ENCODE data around the gene ABHD16B. TPM values are rescaled to one million over a fixed set of nuclear protein-coding genes. Genes with fewer than 3 reads are reported as not detected.

The ABHD16B gene
- total RNA-seq, 2 donors from 2014 or later, result not detected

GRCh38 chr20:63831646-63831992 is 29.7 kb upstream of the ABHD16B start:
- H3K27me3 ChIP-seq, result peaks cover 23% of the 10 kb centered on the region
- H3K9ac ChIP-seq (ENCODE audit: low read depth in 2 of 2, low read length in 2 of 2), result peak overlapping the region in 1 of 2 donors; percentile 43
- H3K36me3 ChIP-seq, result no peaks in the 10 kb centered on the region
- H3K4me1 ChIP-seq, result peaks cover 10% of the 10 kb centered on the region
- intact Hi-C loops (cut with DNase I), result no loop called here
- DNase-seq, result no peak
- no peaks in the 10 kb centered on the region for H3K9me3 ChIP-seq
- peak overlapping the region; percentile 35 for H3K4me3 ChIP-seq
- TF ChIP-seq CTCF (IDR thresholded peaks at IDR 0.05), result no peak
- peak overlapping the region; percentile 44 for H3K27ac ChIP-seq

- no peak for TF ChIP-seq CTCF (IDR thresholded peaks at IDR 0.05)
- Histone ChIP-seq H3K9ac (ENCODE audit: low read depth in 2 of 2, low read length in 2 of 2) (peak overlapping the region in 1 of 2 donors; percentile 43), H3K4me1 (peaks cover 10% of the 10 kb centered on the region), H3K27me3 (peaks cover 23% of the 10 kb centered on the region), H3K36me3 (no peaks in the 10 kb centered on the region), H3K9me3 (no peaks in the 10 kb centered on the region), H3K4me3 (peak overlapping the region; percentile 35), H3K27ac (peak overlapping the region; percentile 44)
- intact Hi-C loops (cut with DNase I), result no loop called here
- DNase-seq, result peak; percentile 62
Observed at GRCh38 chr20:63831993-63832686, 29.2 kb upstream of the ABHD16B start.

- peaks cover 10% of the 10 kb centered on the region for H3K4me1 ChIP-seq
- no peaks in the 10 kb centered on the region for H3K9me3 ChIP-seq
- TF ChIP-seq CTCF (IDR thresholded peaks at IDR 0.05), result no peak
- no peak overlapping the region for H3K4me3 ChIP-seq
- H3K27ac ChIP-seq, result no peak overlapping the region
- peak overlapping the region in 1 of 2 donors; percentile 12 for H3K9ac ChIP-seq (ENCODE audit: low read depth in 2 of 2, low read length in 2 of 2)
- peaks cover 18% of the 10 kb centered on the region for H3K27me3 ChIP-seq
- no peak for DNase-seq
- intact Hi-C loops (cut with DNase I), result no loop called here
- H3K36me3 ChIP-seq, result no peaks in the 10 kb centered on the region
Observed at GRCh38 chr20:63833776-63834490, 27.4 kb upstream of the ABHD16B start.

GRCh38 chr20:63834491-63834880 is 26.8 kb upstream of the ABHD16B start:
- no peaks in the 10 kb centered on the region for H3K36me3 ChIP-seq
- intact Hi-C loops (cut with DNase I), result no loop called here
- no peak overlapping the region for H3K4me3 ChIP-seq
- peaks cover 10% of the 10 kb centered on the region for H3K4me1 ChIP-seq
- no peak for DNase-seq
- peaks cover 13% of the 10 kb centered on the region for H3K27me3 ChIP-seq
- TF ChIP-seq CTCF (IDR thresholded peaks at IDR 0.05), result no peak
- H3K9me3 ChIP-seq, result no peaks in the 10 kb centered on the region
- H3K9ac ChIP-seq (ENCODE audit: low read depth in 2 of 2, low read length in 2 of 2), result peak overlapping the region in 1 of 2 donors; percentile 12
- no peak overlapping the region for H3K27ac ChIP-seq

GRCh38 chr20:63835021-63835858 is 26.1 kb upstream of the ABHD16B start:
- intact Hi-C loops (cut with DNase I), result no loop called here
- no peak overlapping the region for H3K9ac ChIP-seq (ENCODE audit: low read depth in 2 of 2, low read length in 2 of 2)
- peaks cover 10% of the 10 kb centered on the region for H3K4me1 ChIP-seq
- peak; percentile 88 for DNase-seq
- no peaks in the 10 kb centered on the region for H3K9me3 ChIP-seq
- H3K27me3 ChIP-seq, result peaks cover 7% of the 10 kb centered on the region
- TF ChIP-seq CTCF (IDR thresholded peaks at IDR 0.05), result no peak
- no peak overlapping the region for H3K4me3 ChIP-seq
- H3K36me3 ChIP-seq, result no peaks in the 10 kb centered on the region
- H3K27ac ChIP-seq, result no peak overlapping the region

Data from colonic mucosa (tissue), 4 donors.